Hypothalamus (tissue), 51 donors: ENCODE measurements around the gene CEP164.
"Not testable (repeated sequence)": the region's sequence is repeated elsewhere in the genome, so short reads cannot be mapped to it uniquely, and the experiment has no call there.

Experiments
- DNase-seq, 51 donors: peaks; one replicate each; lab custom pipeline; 2025; lab: John Stamatoyannopoulos, UW

Gene CEP164

GRCh38 chr11:117392001-117392690, 64.5 kb downstream of the CEP164 start:
- no peak for DNase-seq

GRCh38 chr11:117392979-117393378, 65.3 kb downstream of the CEP164 start:
- no peak for DNase-seq

GRCh38 chr11:117394221-117394925, 66.7 kb downstream of the CEP164 start:
- DNase-seq = no peak

- DNase-seq = no peak
Observed at GRCh38 chr11:117395476-117395875, 67.8 kb downstream of the CEP164 start.

- peak in 1 of 51 donors; percentile 44 for DNase-seq
Observed at GRCh38 chr11:117396970-117397369, 69.3 kb downstream of the CEP164 start.

GRCh38 chr11:117398618-117399017, 71.0 kb downstream of the CEP164 start:
- not testable (repeated sequence) for DNase-seq

GRCh38 chr11:117399100-117399840, 71.6 kb downstream of the CEP164 start:
- DNase-seq = not testable (repeated sequence)

GRCh38 chr11:117405898-117406297, 78.2 kb downstream of the CEP164 start:
- DNase-seq = not testable (repeated sequence)

GRCh38 chr11:117407016-117407415, 79.4 kb downstream of the CEP164 start:
- DNase-seq = no peak

GRCh38 chr11:117408356-117408755, 80.7 kb downstream of the CEP164 start:
- no peak for DNase-seq

- no peak for DNase-seq
Observed at GRCh38 chr11:117409511-117409910, 81.9 kb downstream of the CEP164 start.

GRCh38 chr11:117410238-117410637, 82.6 kb downstream of the CEP164 start:
- no peak for DNase-seq

GRCh38 chr11:117410861-117411710, 83.4 kb downstream of the CEP164 start:
- DNase-seq = no peak

- DNase-seq = no peak
Observed at GRCh38 chr11:117411736-117412135, 84.1 kb downstream of the CEP164 start.

- no peak for DNase-seq
Observed at GRCh38 chr11:117412176-117412575, 84.5 kb downstream of the CEP164 start.

- no peak for DNase-seq
Observed at GRCh38 chr11:117412653-117413275, 85.1 kb downstream of the CEP164 start.

- DNase-seq = no peak
Observed at GRCh38 chr11:117413616-117414015, 86.0 kb downstream of the CEP164 start.

- DNase-seq = no peak
Observed at GRCh38 chr11:117414724-117415123, 87.1 kb downstream of the CEP164 start.

GRCh38 chr11:117415358-117415896, 87.8 kb downstream of the CEP164 start:
- no peak for DNase-seq

- DNase-seq = no peak
Observed at GRCh38 chr11:117417342-117417741, 89.7 kb downstream of the CEP164 start.
